Stimulated activated effector memory CD8-positive, alpha-beta T cell treated with anti-CD3 and anti-CD28 coated beads, Interleukin-12 subunit alpha, Interleukin-12 subunit beta, amount 100 ng/mL, for 72 hours (primary cell): Measurements from ENCODE around the gene FILIP1L.

Experiments
- ATAC-seq: fragments of 150-1000 bp; cut with Tn5 transposase; 2 replicates; pipeline ENCODE4 v1.10.0; 2021
- DNase-seq, 2 donors: peaks; one replicate each; pipeline ENCODE4 v3.0.0; 2021 to 2022; ENCODE audit warnings: low spot score in 2 of 2
- H3K27ac Mint-ChIP-seq: one replicate; pipeline ENCODE4 v1.8.0; 2022; ENCODE audit warnings: mild to moderate bottlenecking, mixed read lengths
- H3K36me3 Mint-ChIP-seq: one replicate; pipeline ENCODE4 v1.8.0; 2022; ENCODE audit warnings: mild to moderate bottlenecking, mixed read lengths
- H3K4me1 Mint-ChIP-seq: one replicate; pipeline ENCODE4 v1.8.0; 2022; ENCODE audit warnings: mixed read lengths
- H3K4me3 Mint-ChIP-seq: one replicate; pipeline ENCODE4 v1.8.0; 2022; ENCODE audit warnings: mild to moderate bottlenecking, mixed read lengths
- H3K9me3 Mint-ChIP-seq: one replicate; pipeline ENCODE4 v1.8.0; 2022; ENCODE audit warnings: mixed read lengths

FILIP1L gene

DNA sequence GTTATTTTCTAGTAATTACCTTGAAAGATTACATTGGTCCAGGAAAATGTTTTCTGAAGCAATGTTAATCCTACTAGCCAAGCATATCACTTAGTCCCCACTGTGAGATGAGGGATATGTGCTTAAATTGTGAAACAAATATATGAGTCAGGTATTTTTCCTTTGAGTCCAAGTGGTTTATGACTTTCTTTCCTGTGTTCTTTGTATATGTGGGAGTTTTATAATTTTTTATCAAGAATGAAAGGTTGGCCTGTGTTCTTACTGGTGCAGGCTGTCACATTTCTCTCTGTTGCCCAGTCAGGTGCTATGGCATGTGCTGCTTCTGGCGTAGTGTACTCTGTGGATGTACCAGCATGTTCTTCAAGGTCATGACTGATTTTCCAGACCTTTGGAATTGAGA lies 149.2 kb downstream of the FILIP1L start:
- peak overlapping the region; percentile 30 for H3K27ac Mint-ChIP-seq
- H3K36me3 Mint-ChIP-seq, result no peaks in the 10 kb centered on the region
- DNase-seq (no peak), ATAC-seq (peak; percentile 62)
- H3K4me3 Mint-ChIP-seq, result no peak overlapping the region
- H3K9me3 Mint-ChIP-seq, result no peaks in the 10 kb centered on the region
- H3K4me1 Mint-ChIP-seq, result peaks cover 25% of the 10 kb centered on the region

DNA sequence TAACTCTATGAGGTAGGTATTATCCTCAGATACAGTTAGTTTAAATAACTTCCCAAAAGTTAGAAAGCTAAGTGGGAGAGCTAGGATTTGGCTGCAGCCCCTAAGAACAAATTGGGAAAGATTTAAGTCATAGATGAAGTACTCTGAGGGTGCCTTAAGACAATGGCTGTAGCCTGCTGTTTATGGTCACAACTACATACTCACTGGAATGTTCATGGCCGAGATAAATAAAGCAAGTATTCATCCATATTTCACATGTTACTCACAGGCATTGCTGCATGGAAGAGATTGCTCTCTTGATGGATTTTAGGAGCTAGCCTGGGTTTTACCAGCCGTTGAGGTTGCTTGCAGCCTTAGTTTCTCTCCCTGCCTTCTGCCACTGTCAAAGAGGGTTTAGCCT lies 151.6 kb downstream of the FILIP1L start:
- ATAC-seq (no peak), DNase-seq (no peak)
- Mint-ChIP-seq H3K36me3 (no peaks in the 10 kb centered on the region), H3K9me3 (no peaks in the 10 kb centered on the region), H3K4me1 (peaks cover 5% of the 10 kb centered on the region), H3K4me3 (no peak overlapping the region), H3K27ac (no peak overlapping the region)

DNA sequence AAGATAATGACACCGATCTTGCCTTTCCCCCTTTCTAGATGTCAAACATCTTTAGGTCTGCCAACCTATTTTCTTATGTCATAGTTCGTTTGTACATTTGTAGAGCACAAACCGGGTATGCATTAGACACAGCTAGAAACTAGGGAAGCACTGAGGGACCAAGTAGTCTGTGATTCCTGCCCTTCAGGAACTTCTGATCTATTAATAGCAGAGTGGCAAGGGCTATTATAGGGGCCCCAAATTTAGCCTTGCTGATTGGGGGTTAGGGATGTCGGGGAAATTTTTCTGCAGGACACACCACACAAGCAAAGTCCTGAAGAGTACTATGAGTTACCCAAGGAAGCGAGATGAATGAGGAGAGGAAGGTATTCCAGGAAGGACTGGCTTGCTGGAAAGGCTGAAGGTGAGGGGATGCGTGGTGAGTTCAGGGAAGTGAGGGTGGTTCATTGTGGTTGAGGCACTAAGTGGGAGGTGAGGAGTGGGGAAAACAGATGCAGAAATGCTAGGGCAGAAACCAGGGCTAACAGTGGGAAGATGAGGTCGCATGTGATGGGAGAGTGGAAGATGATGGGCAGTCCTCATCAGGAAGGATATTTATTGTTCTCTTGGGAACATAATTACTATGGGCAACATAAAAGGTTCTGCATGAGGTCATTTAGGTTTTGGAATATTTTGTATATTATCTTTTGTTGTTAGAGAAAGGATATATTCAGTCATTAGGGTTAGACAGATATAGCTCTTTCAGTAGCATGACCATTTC lies 152.4 kb downstream of the FILIP1L start:
- Mint-ChIP-seq H3K4me3 (no peak overlapping the region), H3K9me3 (no peaks in the 10 kb centered on the region), H3K36me3 (no peaks in the 10 kb centered on the region), H3K27ac (no peak overlapping the region), H3K4me1 (peaks cover 6% of the 10 kb centered on the region)
- no peak for DNase-seq
- no peak for ATAC-seq

DNA sequence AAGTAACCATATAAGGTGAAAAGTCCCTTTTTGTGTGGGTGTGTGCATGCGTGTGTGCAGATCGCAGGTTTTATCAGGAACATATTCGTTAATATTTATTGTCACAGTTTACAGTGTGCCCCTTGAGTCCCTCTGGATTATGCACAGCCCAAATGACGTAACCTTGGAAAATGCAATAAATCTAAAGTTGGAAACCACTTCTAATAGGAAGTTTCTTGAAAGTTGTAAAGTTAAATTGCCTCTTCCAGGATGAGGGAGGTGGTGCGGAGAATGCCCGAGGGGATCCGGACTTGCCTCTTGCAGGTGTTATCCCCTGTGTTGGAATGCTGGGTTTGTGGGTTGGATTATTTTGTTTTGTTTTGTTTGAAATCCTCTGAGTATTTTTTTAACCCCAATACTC lies 153.4 kb downstream of the FILIP1L start:
- no peak for DNase-seq
- no peak overlapping the region for H3K27ac Mint-ChIP-seq

DNA sequence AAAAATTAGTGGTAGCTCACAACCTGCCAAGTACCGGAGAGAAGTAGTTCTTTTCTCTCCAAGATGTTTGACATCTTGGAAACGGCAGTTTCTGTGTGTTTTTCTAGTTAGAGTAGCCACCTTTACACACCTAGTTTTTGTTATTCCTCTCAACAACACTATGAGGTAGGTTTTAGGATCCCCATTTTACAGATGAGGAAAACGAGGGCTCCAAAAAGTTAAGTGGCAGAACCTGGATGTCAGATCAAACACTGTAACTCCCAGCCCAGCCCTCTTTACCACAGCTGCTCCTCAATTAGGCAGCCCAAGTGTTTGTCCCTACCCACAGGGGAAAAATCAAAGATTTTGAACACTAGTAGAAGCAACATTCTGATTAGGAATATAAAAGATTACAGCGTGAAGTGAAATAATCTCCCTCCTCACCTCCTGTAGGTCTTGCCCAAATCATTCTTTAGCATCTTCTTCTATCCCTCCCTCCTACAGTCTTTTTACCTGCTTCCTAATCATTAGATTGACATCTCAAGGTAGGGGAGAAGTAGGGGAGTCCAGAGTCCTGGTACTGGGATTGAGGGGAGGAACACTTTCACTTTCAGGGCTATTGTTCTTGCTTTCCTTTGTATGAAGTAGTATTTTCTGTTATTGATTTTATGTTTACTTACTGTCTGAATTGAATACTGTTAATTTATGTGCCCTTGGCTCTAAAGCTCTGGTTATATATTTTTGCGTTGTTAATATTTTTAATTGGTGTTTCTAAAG lies 154.0 kb downstream of the FILIP1L start:
- Mint-ChIP-seq H3K4me3 (no peak overlapping the region), H3K4me1 (peaks cover 10% of the 10 kb centered on the region), H3K36me3 (no peaks in the 10 kb centered on the region), H3K9me3 (no peaks in the 10 kb centered on the region), H3K27ac (no peak overlapping the region)
- no peak for ATAC-seq
- no peak for DNase-seq

More for the DNA sequence above, 153.4 kb downstream of the FILIP1L start:
- H3K4me3 Mint-ChIP-seq, result no peak overlapping the region
- H3K9me3 Mint-ChIP-seq, result no peaks in the 10 kb centered on the region
- H3K36me3 Mint-ChIP-seq, result no peaks in the 10 kb centered on the region
- no peak for ATAC-seq
- peaks cover 10% of the 10 kb centered on the region for H3K4me1 Mint-ChIP-seq

DNA sequence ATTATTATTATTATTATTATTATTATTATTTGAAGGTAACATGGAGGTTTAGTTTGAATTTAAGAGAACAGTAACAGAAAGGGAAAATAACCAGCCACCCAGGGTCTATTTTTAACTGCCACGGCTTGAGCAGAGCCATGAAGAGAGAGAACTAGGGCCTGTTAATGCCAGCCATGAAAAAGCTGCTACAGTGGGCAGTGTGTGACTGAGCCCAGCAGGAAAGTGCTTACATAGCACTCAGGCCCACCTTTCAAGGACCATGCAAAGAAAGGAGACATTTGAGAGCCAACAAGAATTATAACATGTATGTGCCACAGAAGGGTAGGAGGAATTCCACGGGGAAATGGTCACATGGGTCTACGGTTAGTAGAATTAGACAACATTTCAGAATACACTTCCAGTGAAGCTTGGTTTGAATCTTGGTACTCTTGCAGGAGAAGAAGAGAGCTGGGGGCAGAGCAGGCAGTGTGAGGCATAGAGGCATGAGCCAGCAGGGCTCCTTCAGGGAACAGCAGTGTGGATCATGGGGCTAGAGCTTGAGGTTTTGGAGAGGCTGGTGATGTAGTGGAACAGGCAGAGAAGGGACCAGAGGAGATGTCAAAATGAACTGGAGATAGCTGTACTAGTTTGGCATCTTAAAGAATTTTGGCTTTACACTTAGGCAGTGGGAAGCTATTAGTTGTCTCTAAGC lies 155.9 kb downstream of the FILIP1L start:
- ATAC-seq (no peak), DNase-seq (no peak)
- Mint-ChIP-seq H3K4me3 (no peak overlapping the region), H3K9me3 (no peaks in the 10 kb centered on the region), H3K4me1 (peaks cover 15% of the 10 kb centered on the region), H3K27ac (no peak overlapping the region), H3K36me3 (no peaks in the 10 kb centered on the region)

DNA sequence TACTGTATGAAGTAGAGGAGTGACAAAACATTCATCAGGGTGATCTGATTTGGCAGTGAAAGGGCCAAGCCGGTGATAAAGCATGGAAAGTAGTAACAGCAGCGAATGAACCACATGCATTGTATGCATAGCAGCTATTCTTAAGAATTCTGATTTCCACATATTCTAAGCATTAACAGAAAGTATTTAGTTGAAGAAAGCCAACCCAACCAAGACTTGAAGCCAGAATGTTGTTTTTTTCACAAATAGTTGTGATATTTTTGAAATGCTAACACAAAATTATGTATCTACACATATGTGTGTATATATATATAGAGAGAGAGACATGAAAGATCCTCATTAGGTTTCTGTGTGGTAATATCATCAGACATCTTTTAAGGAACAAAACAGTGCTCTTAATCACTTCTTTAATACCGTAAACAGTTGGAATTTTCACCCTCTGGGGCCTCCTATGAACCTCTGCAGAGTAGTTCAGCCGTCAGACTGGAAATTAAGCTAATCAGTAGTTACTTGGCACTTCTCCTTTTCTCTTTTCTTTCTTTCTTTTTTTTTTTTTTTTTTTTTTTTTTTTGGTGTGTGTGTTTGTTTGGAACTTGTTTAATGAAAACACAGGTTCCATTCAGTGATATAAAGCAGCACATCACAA lies 157.0 kb downstream of the FILIP1L start:
- Mint-ChIP-seq H3K27ac (no peak overlapping the region), H3K4me3 (no peak overlapping the region), H3K4me1 (peaks cover 15% of the 10 kb centered on the region), H3K36me3 (no peaks in the 10 kb centered on the region), H3K9me3 (no peaks in the 10 kb centered on the region)
- DNase-seq (no peak), ATAC-seq (no peak)

DNA sequence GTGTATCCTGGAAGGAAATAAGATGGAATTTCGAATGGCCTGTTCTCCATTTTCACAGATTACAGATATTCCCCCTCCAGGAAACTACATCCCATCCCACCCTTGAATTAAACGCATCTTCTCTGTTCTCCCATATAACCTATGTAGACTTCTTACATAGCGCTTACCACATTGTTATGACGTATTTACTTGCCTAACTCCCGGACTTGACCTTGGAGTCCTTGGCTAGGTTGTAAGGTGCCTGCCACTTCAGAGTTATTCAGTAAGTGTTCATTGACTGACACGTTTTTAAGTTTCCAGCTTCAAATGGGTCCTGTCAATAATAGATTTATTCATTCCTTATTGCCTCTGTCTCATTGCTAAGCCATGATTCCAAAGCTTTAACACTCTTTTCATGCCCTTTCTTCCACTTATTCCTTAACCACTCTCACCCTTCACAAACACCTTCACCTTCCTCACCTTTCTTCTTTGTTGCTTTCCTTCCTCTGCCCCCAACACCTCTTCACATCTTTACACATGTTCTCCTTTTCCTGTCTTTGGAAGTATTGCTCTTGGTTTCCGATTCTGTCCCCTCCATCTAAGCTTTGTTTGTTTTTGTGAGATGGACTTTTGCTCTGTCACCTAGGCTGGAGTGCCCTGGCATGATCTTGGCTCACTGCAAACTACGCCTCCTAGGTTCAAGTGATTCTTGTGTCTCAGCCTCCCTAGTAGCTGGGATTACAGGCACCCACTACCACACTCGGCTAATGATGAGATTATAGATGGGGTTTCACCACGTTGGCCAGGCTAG lies 158.3 kb downstream of the FILIP1L start:
- peaks cover 9% of the 10 kb centered on the region for H3K4me1 Mint-ChIP-seq
- H3K36me3 Mint-ChIP-seq, result no peaks in the 10 kb centered on the region
- DNase-seq, result no peak
- no peak overlapping the region for H3K27ac Mint-ChIP-seq
- H3K4me3 Mint-ChIP-seq, result no peak overlapping the region
- no peaks in the 10 kb centered on the region for H3K9me3 Mint-ChIP-seq
- no peak for ATAC-seq

DNA sequence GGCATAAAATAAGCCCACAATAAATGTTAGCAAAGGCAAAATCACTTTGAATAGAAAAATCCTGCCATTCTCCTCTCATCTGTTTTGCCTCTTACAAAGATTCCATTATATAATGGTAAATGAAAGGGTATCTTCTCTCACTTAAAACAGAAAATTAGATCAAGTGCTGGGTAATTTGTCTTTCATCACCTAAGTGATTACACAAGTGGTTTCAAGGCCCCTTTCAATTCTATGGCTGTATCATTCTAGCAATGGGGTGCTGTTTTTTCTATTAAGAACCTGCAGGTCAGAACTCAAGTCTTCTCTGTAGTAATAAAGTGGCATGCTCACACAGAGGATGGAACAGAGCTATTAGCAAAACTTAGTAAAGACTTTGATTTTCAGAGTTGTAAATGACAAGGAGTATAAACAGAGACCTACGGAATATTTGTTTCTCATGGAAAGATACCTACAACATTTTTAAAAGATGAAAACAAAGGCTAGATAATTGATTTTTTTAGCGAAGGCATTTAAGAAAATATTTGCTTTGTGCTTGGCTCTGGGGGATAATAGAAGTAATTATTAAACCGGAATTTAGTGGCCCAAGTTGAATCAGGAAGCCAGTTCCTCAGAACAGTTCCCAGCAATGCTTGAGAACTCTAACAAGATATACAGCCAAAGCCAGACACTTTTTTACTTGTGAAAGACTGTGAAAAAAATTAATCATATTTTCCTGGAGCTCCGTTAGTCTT lies 159.2 kb downstream of the FILIP1L start:
- ATAC-seq, result no peak
- no peak for DNase-seq
- Mint-ChIP-seq H3K27ac (no peak overlapping the region), H3K4me3 (no peak overlapping the region), H3K4me1 (peaks cover 17% of the 10 kb centered on the region), H3K36me3 (no peaks in the 10 kb centered on the region), H3K9me3 (no peaks in the 10 kb centered on the region)

DNA sequence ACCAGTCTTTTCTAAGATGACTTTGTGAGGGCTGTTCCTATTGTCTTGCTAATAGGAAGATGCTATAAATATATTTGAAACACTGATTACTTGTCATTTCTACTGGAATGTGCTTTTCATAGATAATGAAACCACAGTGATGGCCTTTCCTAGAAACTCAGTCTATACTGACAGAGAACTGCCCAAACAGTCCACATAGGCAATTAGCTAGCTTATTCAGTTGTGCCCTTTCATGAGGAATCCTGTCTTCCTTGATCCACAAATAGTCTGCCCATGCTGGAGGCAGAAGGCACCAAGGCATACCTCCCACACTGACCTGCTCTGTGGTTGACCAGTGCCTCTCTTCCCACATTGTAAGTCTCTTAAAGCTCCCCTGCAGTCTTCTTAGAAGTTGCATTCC lies 160.7 kb downstream of the FILIP1L start:
- Mint-ChIP-seq H3K27ac (no peak overlapping the region), H3K9me3 (no peaks in the 10 kb centered on the region)
- no peak for ATAC-seq

DNA sequence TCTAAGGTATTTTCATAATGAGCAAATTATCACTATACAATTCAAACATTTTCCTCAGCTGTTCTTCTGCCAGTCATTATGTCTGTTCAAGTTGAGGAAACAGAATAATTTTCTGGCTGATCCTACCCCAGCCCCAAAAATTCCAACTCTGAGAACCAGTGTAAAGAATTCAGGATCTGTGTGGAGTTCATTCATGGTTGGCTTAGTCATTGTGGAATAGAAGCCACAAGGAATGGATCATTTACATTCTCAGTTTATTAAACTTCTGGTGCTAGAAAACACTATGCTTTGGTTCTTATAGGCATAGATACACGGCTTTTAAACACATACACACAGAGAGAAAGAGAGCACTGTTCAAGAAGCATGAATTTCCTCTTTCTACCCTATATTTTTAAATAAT lies 162.0 kb downstream of the FILIP1L start:
- ATAC-seq (no peak), DNase-seq (no peak)
- Mint-ChIP-seq H3K4me3 (no peak overlapping the region), H3K27ac (no peak overlapping the region), H3K4me1 (peaks cover 17% of the 10 kb centered on the region), H3K9me3 (no peaks in the 10 kb centered on the region), H3K36me3 (no peaks in the 10 kb centered on the region)

More for the DNA sequence above, 160.7 kb downstream of the FILIP1L start:
- no peak overlapping the region for H3K4me3 Mint-ChIP-seq
- no peaks in the 10 kb centered on the region for H3K36me3 Mint-ChIP-seq
- DNase-seq, result no peak
- H3K4me1 Mint-ChIP-seq, result peaks cover 17% of the 10 kb centered on the region

DNA sequence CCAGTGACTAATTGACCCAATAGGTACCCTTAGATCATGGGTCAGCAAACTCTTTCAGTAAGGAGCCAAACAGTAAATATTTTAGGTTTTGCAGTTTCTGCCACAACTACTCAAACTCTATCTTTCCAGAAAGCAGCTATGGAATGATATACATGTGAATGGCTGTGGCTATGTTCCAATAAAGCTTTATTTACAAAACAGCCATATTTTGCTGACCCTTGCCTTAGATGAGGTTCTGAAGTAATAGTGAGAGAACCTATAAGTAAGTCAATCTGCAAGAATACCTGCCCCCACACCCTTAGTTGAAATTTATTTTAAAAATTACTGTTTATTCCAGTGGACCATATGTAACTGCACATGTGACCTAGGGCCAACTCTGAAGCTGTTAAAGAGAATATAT lies 162.6 kb downstream of the FILIP1L start:
- DNase-seq, result no peak
- Mint-ChIP-seq H3K4me1 (peaks cover 14% of the 10 kb centered on the region), H3K9me3 (no peaks in the 10 kb centered on the region), H3K4me3 (no peak overlapping the region), H3K36me3 (no peaks in the 10 kb centered on the region), H3K27ac (no peak overlapping the region)
- ATAC-seq, result no peak

DNA sequence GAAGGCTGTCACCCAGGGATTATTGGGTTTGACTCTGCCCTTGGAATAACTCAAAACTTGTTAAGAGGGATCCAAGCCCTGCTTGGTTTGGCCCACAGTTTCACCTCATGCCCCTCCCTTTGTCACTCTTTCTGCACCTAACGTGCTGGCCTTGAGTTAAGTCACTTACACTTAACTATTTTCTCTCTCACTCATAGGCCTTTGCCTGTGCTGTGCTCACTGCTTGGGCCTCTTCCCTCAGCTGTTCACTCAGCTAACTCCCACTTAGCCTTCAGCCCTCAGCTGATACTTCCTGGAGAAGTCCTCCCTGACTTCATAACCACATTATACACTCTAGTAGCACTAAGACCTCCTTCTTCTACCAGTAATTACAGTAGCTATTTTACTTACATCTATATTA lies 163.4 kb downstream of the FILIP1L start:
- peaks cover 12% of the 10 kb centered on the region for H3K4me1 Mint-ChIP-seq
- no peak for DNase-seq

DNA sequence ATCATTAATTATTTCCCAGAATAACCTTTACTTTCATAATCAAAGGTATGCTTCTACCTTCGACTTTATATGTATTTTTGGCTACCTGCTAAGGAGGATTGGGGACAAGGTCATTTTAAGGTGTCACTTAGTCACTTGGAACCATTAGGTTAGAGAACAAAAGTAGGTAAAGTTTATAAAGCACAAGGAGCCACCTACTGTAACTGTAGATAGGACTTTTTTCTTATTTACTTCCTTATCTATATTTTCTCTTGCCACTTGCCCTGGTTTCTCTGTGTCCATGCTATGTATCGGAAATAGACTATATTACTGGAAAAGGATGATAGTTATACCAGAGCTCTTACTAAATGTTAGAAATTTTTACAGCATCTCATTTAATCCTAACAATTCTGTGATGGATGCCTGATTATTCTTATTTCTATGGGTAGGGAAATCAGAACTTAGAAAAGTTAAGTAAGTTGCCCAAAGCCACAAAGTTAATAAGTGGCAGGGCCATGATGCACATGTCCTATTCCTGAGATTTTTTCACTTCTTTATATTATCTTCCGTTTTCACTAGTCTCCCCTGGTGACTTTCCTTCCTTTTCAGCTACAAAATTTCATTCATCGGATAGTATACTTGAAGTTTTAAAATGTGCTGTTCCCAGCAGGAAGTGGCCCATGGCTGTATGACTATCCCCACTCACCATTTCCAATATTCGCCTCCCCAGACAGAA lies 164.2 kb downstream of the FILIP1L start:
- Mint-ChIP-seq H3K4me1 (peaks cover 15% of the 10 kb centered on the region), H3K9me3 (no peaks in the 10 kb centered on the region), H3K36me3 (no peaks in the 10 kb centered on the region), H3K27ac (no peak overlapping the region), H3K4me3 (no peak overlapping the region)
- DNase-seq (no peak), ATAC-seq (no peak)

More for the DNA sequence above, 163.4 kb downstream of the FILIP1L start:
- Mint-ChIP-seq H3K36me3 (no peaks in the 10 kb centered on the region), H3K27ac (no peak overlapping the region), H3K9me3 (no peaks in the 10 kb centered on the region), H3K4me3 (no peak overlapping the region)
- no peak for ATAC-seq
